Endothelial cell of umbilical vein (primary cell): ENCODE data around the gene C15orf62. TPM values are rescaled to one million over a fixed set of nuclear protein-coding genes. Genes with fewer than 3 reads are reported as not detected.

Experiments used
- BruUV-seq: library from RNA; stranded (reverse); fragments of 400-500 nt; replicated peaks from 2 replicates; lab custom pipeline; 2021; lab: Mats Ljungman, UMichigan
- CTCF ChIA-PET: fragments of 300-600, 350-600 bp; sonication (Branson Sonifier 250); formaldehyde crosslinking; loops from one replicate; lab custom pipeline; 2021; ENCODE audit warnings: antibody characterized with exemption, inconsistent platforms; lab: Charles Lee
- POLR2A ChIA-PET: fragments of 300-600, 350-600 bp; sonication (Branson Sonifier 250); formaldehyde crosslinking; loops from one replicate; lab custom pipeline; 2021; ENCODE audit warnings: antibody characterized with exemption, inconsistent platforms; lab: Charles Lee
- DNase-seq: peaks from one replicate; pipeline ENCODE4 v3.0.0-alpha.2; 2011; ENCODE audit warnings: low read depth, low spot score
- FAIRE-seq: peaks from 2 replicates; lab custom pipeline; 2011; peaks lifted over from hg19 to GRCh38; lab: Jason Lieb, UNC
- H2AFZ ChIP-seq: 2 replicates; pipeline ENCODE4 v1.6.0; 2012; ENCODE audit warnings: low read depth, low read length, control low read depth, inconsistent platforms
- H3K27ac ChIP-seq: 2 replicates; pipeline ENCODE4 v1.5.1; 2011; ENCODE audit warnings: low read depth, mild to moderate bottlenecking, control low read depth, low read length, moderate library complexity; ENCODE audit not compliant: insufficient read depth
- H3K27me3 ChIP-seq, 2 experiments: 2 replicates each; pipeline versions ENCODE4 v1.6.0 to v1.6.1; 2011; ENCODE audit warnings: low read length in 2 of 2, mixed read lengths in 1 of 2; ENCODE audit not compliant: control insufficient read depth in 2 of 2, insufficient read depth in 2 of 2
- H3K36me3 ChIP-seq, 2 experiments: 2 replicates in 1 of 2; 3 replicates in 1 of 2; pipeline ENCODE4 v1.5.1; 2011; ENCODE audit warnings: low read length in 2 of 2, mild to moderate bottlenecking in 1 of 2, moderate library complexity in 1 of 2; ENCODE audit not compliant: control insufficient read depth in 2 of 2, insufficient read depth in 2 of 2; ENCODE audit errors: extremely low read depth in 1 of 2
- H3K4me1 ChIP-seq: 3 replicates; pipeline ENCODE4 v1.5.1; 2011; ENCODE audit warnings: mild to moderate bottlenecking, low read length; ENCODE audit not compliant: control insufficient read depth, insufficient read depth; ENCODE audit errors: extremely low read depth
- H3K4me2 ChIP-seq: 2 replicates; pipeline ENCODE4 v1.6.1; 2011; ENCODE audit warnings: low read length, control low read depth, mixed read lengths; ENCODE audit not compliant: insufficient read depth
- H3K4me3 ChIP-seq, 3 experiments: fragments of 200-600 bp in 1 of 3; sonication (generic), shearing (Covaris generic) in 1 of 3; replicated peaks in 1 of 3; 2 replicates each; pipeline ENCODE4 v1.5.1; 2011 to 2016; ENCODE audit warnings: control low read depth in 3 of 3, low read length in 3 of 3, mild to moderate bottlenecking in 2 of 3, inconsistent platforms in 1 of 3, low read depth in 1 of 3, moderate library complexity in 1 of 3; ENCODE audit not compliant: insufficient read depth in 1 of 3
- H3K79me2 ChIP-seq: 2 replicates; pipeline ENCODE4 v1.6.0; 2012; ENCODE audit warnings: low read length, inconsistent platforms; ENCODE audit not compliant: control insufficient read depth, insufficient read depth
- H3K9ac ChIP-seq: replicated peaks from 2 replicates; pipeline ENCODE3; 2011; ENCODE audit warnings: low read length, control low read depth; ENCODE audit not compliant: insufficient read depth; ENCODE audit errors: extremely low read depth
- H3K9me1 ChIP-seq: replicated peaks from 3 replicates; pipeline ENCODE4 v1.6.0; 2011; ENCODE audit warnings: mild to moderate bottlenecking, low read length; ENCODE audit not compliant: control insufficient read depth, insufficient read depth; ENCODE audit errors: extremely low read depth
- H3K9me3 ChIP-seq: replicated peaks from 2 replicates; pipeline ENCODE4 v1.5.1; 2012; ENCODE audit warnings: low read length, inconsistent platforms; ENCODE audit not compliant: control insufficient read depth, insufficient read depth
- H4K20me1 ChIP-seq: replicated peaks from 2 replicates; pipeline ENCODE3; 2011; ENCODE audit warnings: mild to moderate bottlenecking, low read length; ENCODE audit not compliant: control insufficient read depth, insufficient read depth; ENCODE audit errors: extremely low read depth
- EZH2 ChIP-seq: IDR thresholded peaks from 2 replicates; pipeline ENCODE4 v1.6.1; 2012; ENCODE audit warnings: borderline replicate concordance, low read depth, mild to moderate bottlenecking, moderate library complexity, low read length, inconsistent platforms; ENCODE audit not compliant: severe bottlenecking
- FOS ChIP-seq: IDR thresholded peaks from 2 replicates; pipeline ENCODE4 v1.6.1; 2011; ENCODE audit warnings: mild to moderate bottlenecking, low read length, moderate library complexity, borderline replicate concordance; ENCODE audit not compliant: insufficient read depth
- GATA2 ChIP-seq: IDR thresholded peaks from 2 replicates; pipeline ENCODE4 v1.7.0; 2011; ENCODE audit warnings: low read depth, mild to moderate bottlenecking, moderate library complexity, mixed read lengths, low read length; ENCODE audit not compliant: insufficient read length, insufficient read depth
- JUN ChIP-seq: IDR thresholded peaks from 2 replicates; pipeline ENCODE4 v1.6.1; 2011; ENCODE audit warnings: borderline replicate concordance, low read depth; ENCODE audit not compliant: insufficient read length, insufficient read depth
- MYC ChIP-seq: IDR thresholded peaks from one replicate; pipeline ENCODE4 v1.6.1; 2011; ENCODE audit warnings: mild to moderate bottlenecking, low read depth, low read length
- POLR2A ChIP-seq: IDR thresholded peaks from 2 replicates; pipeline ENCODE4 v1.6.1; 2012; ENCODE audit warnings: low read depth, mild to moderate bottlenecking, control low read depth, low read length
- POLR2AphosphoS5 ChIP-seq: IDR thresholded peaks from 2 replicates; pipeline ENCODE4 v1.6.1; 2012; ENCODE audit warnings: low read depth, mild to moderate bottlenecking, control low read depth, low read length, moderate library complexity; ENCODE audit not compliant: insufficient read depth
- dilution Hi-C: fragments of 300-500 bp; cut with MboI; formaldehyde crosslinking; loops from one replicate; pipeline ENCODE4 v1.15.0; 2019; ENCODE audit warnings: low sequenced_read_pairs; ENCODE audit not compliant: extremely low pct_ligation_motif_present
- intact Hi-C: fragments of 100-400 bp; cut with micrococcal nuclease; formaldehyde crosslinking; loops from one replicate; pipeline ENCODE4 v1.10.0; 2022
- polyA plus RNA-seq, 4 experiments: library from polyadenylated mRNA; depleted of rRNA in 3 of 4; stranded (reverse) in 3 of 4; unstranded in 1 of 4; fragments of >200 nt; gene quantifications; 2 replicates each; pipeline versions ENCODE4 v1.2.1 to v1.2.3, GENCODE V29; 2011 to 2012; ENCODE audit warnings: missing spikeins in 1 of 4
- total RNA-seq: library from RNA; stranded (reverse); gene quantifications from 2 replicates; pipeline ENCODE4 v1.2.3, GENCODE V29; 2021
- TF ChIP-seq, protein P1 (sequence below), 2 donors: IDR thresholded peaks; 1 replicate in 1 of 2; 2 replicates in 1 of 2; pipeline ENCODE4 v1.5.1; 2011; ENCODE audit warnings: low read length in 2 of 2, mild to moderate bottlenecking in 2 of 2, moderate library complexity in 2 of 2, control low read depth in 1 of 2, inconsistent platforms in 1 of 2, low read depth in 1 of 2; ENCODE audit not compliant: insufficient read depth in 1 of 2; ENCODE audit errors: extremely low read depth in 1 of 2
- TF ChIP-seq, protein P2 (sequence below): IDR thresholded peaks from 2 replicates; pipeline ENCODE4 v1.6.1; 2011; ENCODE audit not compliant: insufficient read depth, insufficient read length

Gene C15orf62
- total and polyA plus RNA-seq, 2 donors (not counting 3 experiments of a cell fraction or from before 2014, with no cell fraction given), result 0.12 to 0.38 TPM

DNA sequence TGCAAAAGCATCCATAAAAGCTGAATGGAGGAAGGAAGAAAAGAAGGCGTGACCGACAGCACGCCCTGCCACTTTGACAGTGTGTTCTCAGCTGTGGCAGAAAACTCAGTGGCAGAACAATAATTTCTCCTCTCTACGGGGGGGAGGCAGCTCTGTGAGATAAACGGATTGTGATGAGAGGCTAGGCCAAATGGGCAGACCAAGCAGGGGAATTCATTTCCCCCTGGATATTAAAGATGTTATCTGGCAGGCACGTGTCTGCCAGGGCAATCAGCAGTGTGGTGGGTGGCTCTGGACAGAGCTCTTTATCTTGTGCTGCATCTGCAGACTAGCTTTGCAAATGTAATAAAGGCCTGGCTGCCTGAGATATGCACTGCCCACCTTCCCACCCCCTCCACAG, 12.8 kb upstream of the C15orf62 start:
- FAIRE-seq (no peak), DNase-seq (no peak)
- Histone ChIP-seq H3K4me2 (no peak overlapping the region), H3K36me3 (no peaks in the 10 kb centered on the region), H4K20me1 (no peaks in the 10 kb centered on the region), H3K4me1 (peaks cover 8% of the 10 kb centered on the region), H3K27me3 (no peaks in the 10 kb centered on the region), H2AFZ (peak overlapping the region; percentile 67), H3K9me1 (no peaks in the 10 kb centered on the region), H3K27ac (no peak overlapping the region), H3K4me3 (no peak overlapping the region), H3K9me3 (no peaks in the 10 kb centered on the region), H3K9ac (no peak overlapping the region), H3K79me2 (peaks cover 19% of the 10 kb centered on the region)
- no peak for TF ChIP-seq EZH2
- TF ChIP-seq POLR2A, result no peak
- no peak for TF ChIP-seq MYC
- TF ChIP-seq, protein P1, sequence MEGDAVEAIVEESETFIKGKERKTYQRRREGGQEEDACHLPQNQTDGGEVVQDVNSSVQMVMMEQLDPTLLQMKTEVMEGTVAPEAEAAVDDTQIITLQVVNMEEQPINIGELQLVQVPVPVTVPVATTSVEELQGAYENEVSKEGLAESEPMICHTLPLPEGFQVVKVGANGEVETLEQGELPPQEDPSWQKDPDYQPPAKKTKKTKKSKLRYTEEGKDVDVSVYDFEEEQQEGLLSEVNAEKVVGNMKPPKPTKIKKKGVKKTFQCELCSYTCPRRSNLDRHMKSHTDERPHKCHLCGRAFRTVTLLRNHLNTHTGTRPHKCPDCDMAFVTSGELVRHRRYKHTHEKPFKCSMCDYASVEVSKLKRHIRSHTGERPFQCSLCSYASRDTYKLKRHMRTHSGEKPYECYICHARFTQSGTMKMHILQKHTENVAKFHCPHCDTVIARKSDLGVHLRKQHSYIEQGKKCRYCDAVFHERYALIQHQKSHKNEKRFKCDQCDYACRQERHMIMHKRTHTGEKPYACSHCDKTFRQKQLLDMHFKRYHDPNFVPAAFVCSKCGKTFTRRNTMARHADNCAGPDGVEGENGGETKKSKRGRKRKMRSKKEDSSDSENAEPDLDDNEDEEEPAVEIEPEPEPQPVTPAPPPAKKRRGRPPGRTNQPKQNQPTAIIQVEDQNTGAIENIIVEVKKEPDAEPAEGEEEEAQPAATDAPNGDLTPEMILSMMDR (IDR thresholded peaks at IDR 0.05; ENCODE audit: extremely low read depth in 1 of 2, insufficient read depth in 1 of 2, low read depth in 1 of 2, low read length in 2 of 2), result no peak
- no peak for TF ChIP-seq JUN
- no peak for TF ChIP-seq GATA2
- TF ChIP-seq, protein P2, sequence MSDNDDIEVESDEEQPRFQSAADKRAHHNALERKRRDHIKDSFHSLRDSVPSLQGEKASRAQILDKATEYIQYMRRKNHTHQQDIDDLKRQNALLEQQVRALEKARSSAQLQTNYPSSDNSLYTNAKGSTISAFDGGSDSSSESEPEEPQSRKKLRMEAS, result no peak
- TF ChIP-seq FOS, result no peak
- TF ChIP-seq POLR2AphosphoS5, result no peak
- dilution Hi-C loops (no loop called here), intact Hi-C loops (no loop called here)
- POLR2A ChIA-PET, result interaction anchor here (1.0 kb wide), 1 partner anchor 174 kb away, joined by 3 read pairs; no protein-coding TSS in a partner anchor
- CTCF ChIA-PET, result interaction anchor here (0.6 to 2.4 kb wide), 5 partner anchors 9 to 30 kb away, joined by 3 to 8 read pairs (median 4); partner anchors contain the start of gene C15orf62
- BruUV-seq, result no TSS peak
